GM12878 (cell line): ENCODE results near the gene HNRNPA2B1. TPM values are rescaled to one million over a fixed set of nuclear protein-coding genes. Genes with fewer than 3 reads are reported as not detected.
A peak's percentile ranks its signal among the peaks of the same experiment; 100 is the strongest.

Experiments
- PAX5 ChIP-seq: IDR thresholded peaks from 2 replicates; pipeline ENCODE4 v1.6.1; 2011; ENCODE audit warnings: low read depth, low read length, borderline replicate concordance
- POLR2AphosphoS5 ChIP-seq: IDR thresholded peaks from 2 replicates; pipeline ENCODE4 v1.6.1; 2011; ENCODE audit warnings: mild to moderate bottlenecking, low read length, inconsistent platforms
- PRDM15 ChIP-seq: fragments of 450-650 bp; formaldehyde crosslinking; IDR thresholded peaks from 2 replicates; pipeline ENCODE4 v1.4.0; 2020; ENCODE audit warnings: mild to moderate bottlenecking, moderate library complexity
- SRF ChIP-seq, 2 experiments: IDR thresholded peaks; 2 replicates each; pipeline ENCODE4 v1.6.1; 2011; ENCODE audit warnings: low read depth in 2 of 2, low read length in 2 of 2, mild to moderate bottlenecking in 1 of 2, moderate library complexity in 1 of 2
- ZBTB11 ChIP-seq: fragments of 450-650 bp; formaldehyde crosslinking; IDR thresholded peaks from 2 replicates; pipeline ENCODE4 v1.5.0; 2022; ENCODE audit warnings: mild to moderate bottlenecking, missing genetic modification characterization
- polyA plus RNA-seq, 11 experiments: library from polyadenylated mRNA; depleted of rRNA in 4 of 11; unstranded in 6 of 11; stranded (reverse) in 5 of 11; fragments of >200 nt; fragmentation: Nextera tagmentation in 4 of 11; fragmentation: Illumina TruSeq in 1 of 11; extraction: Ambion mirVana in 4 of 11; extraction: Trizol in 1 of 11; gene quantifications; 1 replicate in 1 of 11; 2 replicates in 10 of 11; pipeline versions ENCODE4 v1.2.1 to v1.2.3, GENCODE V29; 2011 to 2016; ENCODE audit warnings: inconsistent platforms in 2 of 11, missing spikeins in 2 of 11, low read depth in 1 of 11
- total RNA-seq, 4 experiments: library from RNA; depleted of rRNA in 3 of 4; stranded (reverse); fragments of >200 nt in 3 of 4; fragmentation: Illumina TruSeq in 1 of 4; extraction: Trizol in 1 of 4; gene quantifications; 2 replicates each; pipeline versions ENCODE4 v1.2.1 to v1.2.3, GENCODE V29; 2013 to 2021
- TF ChIP-seq, protein P1 (sequence below), 3 experiments: IDR thresholded peaks in 2 of 3; conservative IDR thresholded peaks in 1 of 3; 2 replicates each; pipeline ENCODE4 v1.5.1; 2011; ENCODE audit warnings: low read depth in 3 of 3, low read length in 3 of 3, mild to moderate bottlenecking in 3 of 3, control low read depth in 2 of 3, moderate library complexity in 2 of 3, inconsistent platforms in 1 of 3, mixed read lengths in 1 of 3; ENCODE audit not compliant: control insufficient read depth in 2 of 3, insufficient read depth in 1 of 3; ENCODE audit errors: extremely low read depth in 1 of 3
- TF ChIP-seq, protein P2 (sequence below): IDR thresholded peaks from 2 replicates; pipeline ENCODE4 v1.6.1; 2012; ENCODE audit warnings: mild to moderate bottlenecking, low read depth, low read length
- TF ChIP-seq, protein P3 (sequence below): IDR thresholded peaks from 2 replicates; pipeline ENCODE4 v1.6.1; 2012; ENCODE audit warnings: improper control_type of control experiment, low read depth, low read length; ENCODE audit not compliant: insufficient replicate concordance

The HNRNPA2B1 gene
- total and polyA plus RNA-seq, 10 of the 15 experiments (the other 5 are each of a cell fraction or from before 2014, with no cell fraction given): 295 to 1,396 (median 932) TPM

GRCh38 chr7:26187380-26188205, 13.0 kb downstream of the HNRNPA2B1 start (continued):
- no peak; the same call in 1 of the 2 replicates for TF ChIP-seq PRDM15 (CRISPR knock-in tag)
- TF ChIP-seq PAX5: no peak
- TF ChIP-seq, protein P1, sequence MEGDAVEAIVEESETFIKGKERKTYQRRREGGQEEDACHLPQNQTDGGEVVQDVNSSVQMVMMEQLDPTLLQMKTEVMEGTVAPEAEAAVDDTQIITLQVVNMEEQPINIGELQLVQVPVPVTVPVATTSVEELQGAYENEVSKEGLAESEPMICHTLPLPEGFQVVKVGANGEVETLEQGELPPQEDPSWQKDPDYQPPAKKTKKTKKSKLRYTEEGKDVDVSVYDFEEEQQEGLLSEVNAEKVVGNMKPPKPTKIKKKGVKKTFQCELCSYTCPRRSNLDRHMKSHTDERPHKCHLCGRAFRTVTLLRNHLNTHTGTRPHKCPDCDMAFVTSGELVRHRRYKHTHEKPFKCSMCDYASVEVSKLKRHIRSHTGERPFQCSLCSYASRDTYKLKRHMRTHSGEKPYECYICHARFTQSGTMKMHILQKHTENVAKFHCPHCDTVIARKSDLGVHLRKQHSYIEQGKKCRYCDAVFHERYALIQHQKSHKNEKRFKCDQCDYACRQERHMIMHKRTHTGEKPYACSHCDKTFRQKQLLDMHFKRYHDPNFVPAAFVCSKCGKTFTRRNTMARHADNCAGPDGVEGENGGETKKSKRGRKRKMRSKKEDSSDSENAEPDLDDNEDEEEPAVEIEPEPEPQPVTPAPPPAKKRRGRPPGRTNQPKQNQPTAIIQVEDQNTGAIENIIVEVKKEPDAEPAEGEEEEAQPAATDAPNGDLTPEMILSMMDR (IDR thresholded peaks at IDR 0.05 in 2 of 3, conservative IDR thresholded peaks at IDR 0.05 in 1 of 3; ENCODE audit: control insufficient read depth in 2 of 3, extremely low read depth in 1 of 3, insufficient read depth in 1 of 3, low read depth in 3 of 3, low read length in 3 of 3): no peak
- peak; percentile 22; the same call in 1 of the 2 replicates for TF ChIP-seq ZBTB11 (CRISPR knock-in tag)
- TF ChIP-seq, protein P2, sequence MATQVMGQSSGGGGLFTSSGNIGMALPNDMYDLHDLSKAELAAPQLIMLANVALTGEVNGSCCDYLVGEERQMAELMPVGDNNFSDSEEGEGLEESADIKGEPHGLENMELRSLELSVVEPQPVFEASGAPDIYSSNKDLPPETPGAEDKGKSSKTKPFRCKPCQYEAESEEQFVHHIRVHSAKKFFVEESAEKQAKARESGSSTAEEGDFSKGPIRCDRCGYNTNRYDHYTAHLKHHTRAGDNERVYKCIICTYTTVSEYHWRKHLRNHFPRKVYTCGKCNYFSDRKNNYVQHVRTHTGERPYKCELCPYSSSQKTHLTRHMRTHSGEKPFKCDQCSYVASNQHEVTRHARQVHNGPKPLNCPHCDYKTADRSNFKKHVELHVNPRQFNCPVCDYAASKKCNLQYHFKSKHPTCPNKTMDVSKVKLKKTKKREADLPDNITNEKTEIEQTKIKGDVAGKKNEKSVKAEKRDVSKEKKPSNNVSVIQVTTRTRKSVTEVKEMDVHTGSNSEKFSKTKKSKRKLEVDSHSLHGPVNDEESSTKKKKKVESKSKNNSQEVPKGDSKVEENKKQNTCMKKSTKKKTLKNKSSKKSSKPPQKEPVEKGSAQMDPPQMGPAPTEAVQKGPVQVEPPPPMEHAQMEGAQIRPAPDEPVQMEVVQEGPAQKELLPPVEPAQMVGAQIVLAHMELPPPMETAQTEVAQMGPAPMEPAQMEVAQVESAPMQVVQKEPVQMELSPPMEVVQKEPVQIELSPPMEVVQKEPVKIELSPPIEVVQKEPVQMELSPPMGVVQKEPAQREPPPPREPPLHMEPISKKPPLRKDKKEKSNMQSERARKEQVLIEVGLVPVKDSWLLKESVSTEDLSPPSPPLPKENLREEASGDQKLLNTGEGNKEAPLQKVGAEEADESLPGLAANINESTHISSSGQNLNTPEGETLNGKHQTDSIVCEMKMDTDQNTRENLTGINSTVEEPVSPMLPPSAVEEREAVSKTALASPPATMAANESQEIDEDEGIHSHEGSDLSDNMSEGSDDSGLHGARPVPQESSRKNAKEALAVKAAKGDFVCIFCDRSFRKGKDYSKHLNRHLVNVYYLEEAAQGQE: no peak
- TF ChIP-seq POLR2AphosphoS5: peak; percentile 87
- TF ChIP-seq, protein P3, sequence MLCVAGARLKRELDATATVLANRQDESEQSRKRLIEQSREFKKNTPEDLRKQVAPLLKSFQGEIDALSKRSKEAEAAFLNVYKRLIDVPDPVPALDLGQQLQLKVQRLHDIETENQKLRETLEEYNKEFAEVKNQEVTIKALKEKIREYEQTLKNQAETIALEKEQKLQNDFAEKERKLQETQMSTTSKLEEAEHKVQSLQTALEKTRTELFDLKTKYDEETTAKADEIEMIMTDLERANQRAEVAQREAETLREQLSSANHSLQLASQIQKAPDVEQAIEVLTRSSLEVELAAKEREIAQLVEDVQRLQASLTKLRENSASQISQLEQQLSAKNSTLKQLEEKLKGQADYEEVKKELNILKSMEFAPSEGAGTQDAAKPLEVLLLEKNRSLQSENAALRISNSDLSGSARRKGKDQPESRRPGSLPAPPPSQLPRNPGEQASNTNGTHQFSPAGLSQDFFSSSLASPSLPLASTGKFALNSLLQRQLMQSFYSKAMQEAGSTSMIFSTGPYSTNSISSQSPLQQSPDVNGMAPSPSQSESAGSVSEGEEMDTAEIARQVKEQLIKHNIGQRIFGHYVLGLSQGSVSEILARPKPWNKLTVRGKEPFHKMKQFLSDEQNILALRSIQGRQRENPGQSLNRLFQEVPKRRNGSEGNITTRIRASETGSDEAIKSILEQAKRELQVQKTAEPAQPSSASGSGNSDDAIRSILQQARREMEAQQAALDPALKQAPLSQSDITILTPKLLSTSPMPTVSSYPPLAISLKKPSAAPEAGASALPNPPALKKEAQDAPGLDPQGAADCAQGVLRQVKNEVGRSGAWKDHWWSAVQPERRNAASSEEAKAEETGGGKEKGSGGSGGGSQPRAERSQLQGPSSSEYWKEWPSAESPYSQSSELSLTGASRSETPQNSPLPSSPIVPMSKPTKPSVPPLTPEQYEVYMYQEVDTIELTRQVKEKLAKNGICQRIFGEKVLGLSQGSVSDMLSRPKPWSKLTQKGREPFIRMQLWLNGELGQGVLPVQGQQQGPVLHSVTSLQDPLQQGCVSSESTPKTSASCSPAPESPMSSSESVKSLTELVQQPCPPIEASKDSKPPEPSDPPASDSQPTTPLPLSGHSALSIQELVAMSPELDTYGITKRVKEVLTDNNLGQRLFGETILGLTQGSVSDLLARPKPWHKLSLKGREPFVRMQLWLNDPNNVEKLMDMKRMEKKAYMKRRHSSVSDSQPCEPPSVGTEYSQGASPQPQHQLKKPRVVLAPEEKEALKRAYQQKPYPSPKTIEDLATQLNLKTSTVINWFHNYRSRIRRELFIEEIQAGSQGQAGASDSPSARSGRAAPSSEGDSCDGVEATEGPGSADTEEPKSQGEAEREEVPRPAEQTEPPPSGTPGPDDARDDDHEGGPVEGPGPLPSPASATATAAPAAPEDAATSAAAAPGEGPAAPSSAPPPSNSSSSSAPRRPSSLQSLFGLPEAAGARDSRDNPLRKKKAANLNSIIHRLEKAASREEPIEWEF: no peak
- TF ChIP-seq SRF (IDR thresholded peaks at IDR 0.05; ENCODE audit: low read depth in 2 of 2, low read length in 2 of 2): no peak
